Skeletal muscle tissue (tissue), 4 donors: Measurements from ENCODE around the gene NHERF2. TPM values are rescaled to one million over a fixed set of nuclear protein-coding genes. Genes with fewer than 3 reads are reported as not detected.
"Not testable (repeated sequence)": the region's sequence is repeated elsewhere in the genome, so short reads cannot be mapped to it uniquely, and the experiment has no call there.

Experiments used
- H3K27ac ChIP-seq: one replicate; pipeline ENCODE4 v1.7.0; 2013; ENCODE audit warnings: mild to moderate bottlenecking, low read depth, low read length, inconsistent platforms
- H3K27me3 ChIP-seq, 3 donors: one replicate each; pipeline ENCODE4 v1.7.0; 2013; ENCODE audit warnings: low read length in 3 of 3; ENCODE audit not compliant: control insufficient read depth in 3 of 3, insufficient read depth in 3 of 3
- H3K36me3 ChIP-seq, 3 donors: one replicate each; pipeline ENCODE4 v1.7.0; 2013; ENCODE audit warnings: low read length in 3 of 3; ENCODE audit not compliant: control insufficient read depth in 3 of 3, insufficient read depth in 3 of 3
- H3K4me1 ChIP-seq, 3 donors: one replicate each; pipeline ENCODE4 v1.7.0; 2013; ENCODE audit warnings: low read length in 3 of 3, mild to moderate bottlenecking in 3 of 3; ENCODE audit not compliant: control insufficient read depth in 3 of 3, insufficient read depth in 3 of 3
- H3K4me3 ChIP-seq, 3 donors: one replicate each; pipeline ENCODE4 v1.7.0; 2013; ENCODE audit warnings: low read length in 3 of 3
- H3K9ac ChIP-seq, 3 donors: one replicate each; pipeline ENCODE4 v1.7.0; 2013; ENCODE audit warnings: low read length in 3 of 3, mild to moderate bottlenecking in 3 of 3, moderate library complexity in 2 of 3, low read depth in 1 of 3
- H3K9me3 ChIP-seq, 3 donors: one replicate each; pipeline ENCODE4 v1.7.0; 2013; ENCODE audit warnings: low read length in 3 of 3; ENCODE audit not compliant: control insufficient read depth in 3 of 3
- total RNA-seq: library from RNA; depleted of rRNA; stranded (reverse); fragments of >200 nt; gene quantifications from one replicate; pipeline ENCODE4 v1.2.3, GENCODE V29; 2014
- donor health status: Osteomylitis.

Gene NHERF2
- total RNA-seq, 1 donor from 2014 or later, result 15.1 TPM

DNA sequence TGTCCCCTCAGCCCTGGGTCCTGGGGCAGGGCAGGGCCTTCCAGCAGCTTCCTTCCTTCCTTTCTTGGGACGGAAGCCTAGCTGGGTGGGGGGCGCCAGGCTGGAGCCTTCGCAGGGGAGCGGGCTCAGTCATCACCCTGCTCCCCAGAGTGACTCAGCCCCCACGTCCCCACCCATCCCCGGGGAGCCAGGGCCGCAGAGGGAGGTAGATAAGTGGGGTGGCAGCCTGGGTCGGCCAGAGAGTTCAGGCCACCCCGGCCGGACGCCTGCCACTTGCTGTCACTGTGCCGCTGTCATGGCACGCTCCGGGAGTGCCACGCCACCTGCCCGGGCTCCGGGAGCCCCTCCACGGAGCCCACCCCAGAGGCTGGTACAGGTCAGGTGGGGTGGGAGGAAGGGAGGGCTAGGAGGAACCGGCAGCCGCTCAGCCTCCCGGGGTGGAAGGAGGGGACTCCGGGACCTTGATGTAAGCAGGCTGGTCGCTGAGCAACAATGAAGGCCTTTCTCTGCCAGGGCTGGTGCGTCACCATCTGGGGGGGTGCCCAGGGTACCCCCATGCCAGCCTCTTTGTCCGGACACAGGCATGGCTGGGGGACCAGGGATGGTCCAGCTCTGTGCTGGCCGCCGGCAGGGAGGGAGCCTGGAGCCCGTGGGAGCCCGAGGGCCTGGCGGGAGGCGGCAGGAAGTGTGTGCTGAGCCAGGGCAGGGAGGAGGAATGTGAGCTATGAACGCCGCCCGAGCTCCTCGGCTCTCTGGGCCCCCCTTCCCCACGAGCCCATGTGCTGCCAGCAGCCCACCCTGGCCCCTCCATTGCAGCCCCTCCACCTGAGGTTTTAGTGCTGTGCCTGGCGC, 6.6 kb downstream of the NHERF2 start:
- H3K9ac ChIP-seq, result peak overlapping the region in 2 of 3 donors; percentile 23 to 79
- H3K36me3 ChIP-seq, result peaks cover 0 to 12% (median 5%) of the 10 kb centered on the region in 3 donors
- H3K4me1 ChIP-seq, result peaks cover 40 to 55% (median 52%) of the 10 kb centered on the region in 3 donors
- H3K4me3 ChIP-seq, result peak overlapping the region; percentile 46 to 61 (median 48)
- no peaks in the 10 kb centered on the region for H3K27me3 ChIP-seq
- H3K27ac ChIP-seq, result peak overlapping the region; percentile 75
- no peaks in the 10 kb centered on the region for H3K9me3 ChIP-seq

DNA sequence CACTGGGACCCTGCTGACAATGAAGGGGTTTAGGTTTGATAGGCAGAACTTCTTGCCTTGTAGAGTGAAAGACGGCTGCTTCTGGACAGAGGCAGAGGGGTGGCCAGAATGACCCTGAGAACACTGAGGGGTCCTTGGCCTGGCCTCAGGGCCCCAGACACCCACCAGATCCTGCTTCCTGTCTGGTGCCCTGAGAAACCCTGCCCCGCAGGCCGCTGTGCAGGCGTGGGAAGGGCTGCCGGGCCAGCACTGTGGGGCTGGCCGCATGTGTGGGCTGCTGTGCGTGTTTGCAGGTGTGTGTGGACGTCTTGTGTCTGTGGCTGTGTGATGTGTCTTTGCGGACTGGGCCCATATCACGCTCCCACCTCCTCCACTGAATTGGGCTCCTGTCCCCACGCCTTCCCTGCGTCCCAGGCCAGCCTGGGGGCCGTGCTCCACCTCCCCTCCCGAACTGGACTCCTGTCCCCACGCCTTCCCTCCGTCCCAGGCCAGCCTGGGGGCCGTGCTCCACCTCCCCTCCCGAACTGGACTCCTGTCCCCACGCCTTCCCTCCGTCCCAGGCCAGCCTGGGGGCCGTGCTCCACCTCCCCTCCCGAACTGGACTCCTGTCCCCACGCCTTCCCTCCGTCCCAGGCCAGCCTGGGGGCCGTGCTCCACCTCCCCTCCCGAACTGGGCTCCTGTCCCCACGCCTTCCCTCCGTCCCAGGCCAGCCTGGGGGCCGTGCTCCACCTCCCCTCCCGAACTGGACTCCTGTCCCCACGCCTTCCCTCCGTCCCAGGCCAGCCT, 7.4 kb downstream of the NHERF2 start:
- Histone ChIP-seq H3K27ac (peak overlapping the region; percentile 75), H3K4me3 (peak overlapping the region; percentile 46 to 61 (median 48)), H3K36me3 (peaks cover 0 to 12% (median 5%) of the 10 kb centered on the region in 3 donors), H3K4me1 (peaks cover 42 to 57% (median 56%) of the 10 kb centered on the region in 3 donors), H3K9ac (peak overlapping the region in 1 of 3 donors; percentile 79)
- not testable (repeated sequence) for H3K9me3 ChIP-seq, H3K27me3 ChIP-seq

DNA sequence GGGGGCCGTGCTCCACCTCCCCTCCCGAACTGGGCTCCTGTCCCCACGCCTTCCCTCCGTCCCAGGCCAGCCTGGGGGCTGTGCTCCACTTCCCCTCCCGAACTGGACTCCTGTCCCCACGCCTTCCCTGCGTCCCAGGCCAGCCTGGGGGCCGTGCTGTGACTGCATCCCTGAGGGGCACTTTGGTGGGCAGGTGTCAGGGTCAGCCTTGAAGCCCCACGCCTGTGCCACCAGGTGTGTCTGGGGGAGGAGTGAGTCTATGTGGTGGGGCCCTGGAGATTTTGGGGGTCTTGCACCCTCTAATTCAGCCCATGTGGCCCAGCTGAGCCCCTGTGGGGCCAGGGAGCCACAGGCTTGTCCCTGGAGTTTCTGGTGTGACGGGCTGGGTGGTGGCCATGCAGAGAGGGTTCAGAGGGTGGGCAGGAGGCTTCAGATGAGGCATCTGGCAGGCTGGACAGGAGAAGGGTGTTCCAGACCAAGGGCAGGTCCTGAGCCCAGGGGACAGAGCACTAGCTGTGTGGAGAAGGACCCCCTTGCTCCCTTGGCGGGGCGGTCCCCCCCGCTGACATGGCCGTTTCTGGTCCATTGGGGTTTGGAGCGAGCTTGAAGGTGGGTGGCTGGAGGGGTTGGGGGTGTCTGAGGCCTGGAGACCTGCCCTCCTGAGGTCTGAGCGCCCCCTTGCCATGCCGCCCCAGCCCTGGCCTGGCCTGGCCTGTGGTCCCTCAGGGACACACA, 8.2 kb downstream of the NHERF2 start:
- Histone ChIP-seq H3K36me3 (peaks cover 0 to 12% (median 5%) of the 10 kb centered on the region in 3 donors), H3K4me3 (peak overlapping the region; percentile 36 to 56 (median 43)), H3K27me3 (no peaks in the 10 kb centered on the region), H3K9ac (peak overlapping the region; percentile 23 to 79 (median 59)), H3K27ac (peak overlapping the region; percentile 66), H3K9me3 (no peaks in the 10 kb centered on the region), H3K4me1 (peaks cover 48 to 63% (median 61%) of the 10 kb centered on the region in 3 donors)

DNA sequence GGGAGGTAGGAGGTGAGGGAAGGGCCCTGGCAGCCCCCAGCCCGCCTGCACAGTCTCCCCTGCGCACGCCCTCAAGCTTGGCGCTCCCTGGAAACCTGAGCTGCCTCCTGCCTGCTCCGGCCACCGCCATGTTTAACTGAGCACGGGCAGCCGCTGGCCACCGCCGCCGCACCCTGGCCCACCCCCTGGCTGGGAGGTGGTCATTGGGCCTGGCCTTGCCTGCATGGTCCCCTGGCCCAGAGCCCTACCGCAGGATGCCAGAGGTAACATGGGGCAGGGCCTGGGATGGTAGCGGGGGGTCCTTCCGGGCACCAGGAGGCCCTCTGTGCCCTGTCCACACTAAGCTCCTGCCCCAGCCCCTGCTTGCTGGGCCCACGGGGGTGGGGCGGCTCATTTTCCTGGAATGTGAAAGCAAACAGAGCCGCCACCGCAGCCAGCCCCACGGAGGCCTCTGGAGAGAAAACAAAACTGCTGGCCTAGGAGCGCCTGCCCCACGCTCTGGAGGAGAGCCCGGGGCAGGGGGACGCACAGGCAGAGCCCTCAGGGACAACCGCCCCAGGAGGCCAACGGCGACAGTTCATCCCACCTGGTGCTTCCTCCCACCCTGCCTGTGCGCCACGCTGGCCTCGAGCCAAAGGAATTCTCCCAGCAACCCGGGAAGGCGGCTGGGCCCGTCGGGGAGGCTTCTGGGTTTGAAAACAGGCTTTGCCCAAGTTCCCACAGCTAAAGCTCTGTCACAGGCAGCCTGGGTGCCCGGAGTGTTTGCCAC, 8.9 kb downstream of the NHERF2 start:
- peak overlapping the region; percentile 66 for H3K27ac ChIP-seq
- H3K36me3 ChIP-seq, result peaks cover 0 to 12% (median 5%) of the 10 kb centered on the region in 3 donors
- H3K4me1 ChIP-seq, result peaks cover 55 to 69% (median 68%) of the 10 kb centered on the region in 3 donors
- H3K27me3 ChIP-seq, result no peaks in the 10 kb centered on the region
- H3K9me3 ChIP-seq, result no peaks in the 10 kb centered on the region
- H3K9ac ChIP-seq, result peak overlapping the region in 2 of 3 donors; percentile 32 to 79
- peak overlapping the region; percentile 36 to 56 (median 38) for H3K4me3 ChIP-seq

DNA sequence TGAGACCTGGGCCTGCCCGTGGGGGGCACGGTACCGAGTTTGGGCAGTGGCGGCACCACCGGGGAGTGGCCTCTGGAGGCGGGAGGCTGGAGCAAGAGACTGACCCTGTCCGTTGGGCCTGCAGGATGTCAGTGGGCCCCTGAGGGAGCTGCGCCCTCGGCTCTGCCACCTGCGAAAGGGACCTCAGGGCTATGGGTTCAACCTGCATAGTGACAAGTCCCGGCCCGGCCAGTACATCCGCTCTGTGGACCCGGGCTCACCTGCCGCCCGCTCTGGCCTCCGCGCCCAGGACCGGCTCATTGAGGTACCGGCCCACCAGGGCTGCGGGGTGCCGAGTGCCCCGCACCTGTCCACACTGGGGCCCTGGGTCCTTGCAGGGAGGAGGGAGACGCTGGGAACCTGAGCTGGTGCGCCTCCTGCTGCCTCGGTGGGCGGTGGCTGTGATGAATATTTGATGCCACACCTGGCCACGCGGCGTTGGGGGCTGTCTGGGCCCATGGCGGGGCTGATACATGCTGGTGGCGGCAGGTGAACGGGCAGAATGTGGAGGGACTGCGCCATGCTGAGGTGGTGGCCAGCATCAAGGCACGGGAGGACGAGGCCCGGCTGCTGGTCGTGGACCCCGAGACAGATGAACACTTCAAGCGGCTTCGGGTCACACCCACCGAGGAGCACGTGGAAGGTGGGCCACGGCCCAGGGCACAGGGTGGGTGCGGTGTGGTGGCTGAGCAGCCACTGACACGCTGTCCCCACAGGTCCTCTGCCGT, 9.7 kb downstream of the NHERF2 start:
- H3K4me1 ChIP-seq, result peaks cover 62 to 77% (median 73%) of the 10 kb centered on the region in 3 donors

DNA sequence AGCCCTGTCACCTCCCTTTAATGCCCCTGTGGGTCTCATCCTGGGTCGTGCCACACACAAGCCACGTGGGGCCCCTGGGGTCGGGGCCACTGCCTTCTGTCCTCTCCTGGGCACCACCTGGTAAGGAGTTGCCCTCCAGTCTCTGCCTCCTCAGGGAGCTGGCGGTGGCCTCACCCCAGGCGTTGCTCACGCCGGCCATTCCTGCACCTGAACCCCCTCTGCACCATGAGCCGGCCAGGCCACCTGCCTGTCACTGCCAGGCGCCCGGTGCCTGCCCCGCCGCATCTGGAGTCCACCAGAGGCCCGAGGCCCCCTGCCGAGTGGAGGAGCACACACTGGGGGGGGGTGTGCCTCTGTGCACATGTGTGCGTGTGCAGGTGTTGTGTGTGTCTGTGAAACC, 10.4 kb downstream of the NHERF2 start:
- Histone ChIP-seq H3K9ac (peak overlapping the region in 1 of 3 donors; percentile 79), H3K4me3 (peak overlapping the region in 1 of 3 donors; percentile 56), H3K27ac (peak overlapping the region; percentile 79), H3K36me3 (peaks cover 0 to 12% (median 5%) of the 10 kb centered on the region in 3 donors), H3K27me3 (no peaks in the 10 kb centered on the region), H3K9me3 (no peaks in the 10 kb centered on the region), H3K4me1 (peaks cover 60 to 81% (median 75%) of the 10 kb centered on the region in 3 donors)

More for the DNA sequence above, 9.7 kb downstream of the NHERF2 start:
- peak overlapping the region in 2 of 3 donors; percentile 38 to 56 for H3K4me3 ChIP-seq
- no peaks in the 10 kb centered on the region for H3K9me3 ChIP-seq
- peak overlapping the region in 2 of 3 donors; percentile 32 to 79 for H3K9ac ChIP-seq
- H3K27ac ChIP-seq, result peak overlapping the region; percentile 79
- H3K36me3 ChIP-seq, result peaks cover 0 to 12% (median 5%) of the 10 kb centered on the region in 3 donors
- H3K27me3 ChIP-seq, result no peaks in the 10 kb centered on the region

DNA sequence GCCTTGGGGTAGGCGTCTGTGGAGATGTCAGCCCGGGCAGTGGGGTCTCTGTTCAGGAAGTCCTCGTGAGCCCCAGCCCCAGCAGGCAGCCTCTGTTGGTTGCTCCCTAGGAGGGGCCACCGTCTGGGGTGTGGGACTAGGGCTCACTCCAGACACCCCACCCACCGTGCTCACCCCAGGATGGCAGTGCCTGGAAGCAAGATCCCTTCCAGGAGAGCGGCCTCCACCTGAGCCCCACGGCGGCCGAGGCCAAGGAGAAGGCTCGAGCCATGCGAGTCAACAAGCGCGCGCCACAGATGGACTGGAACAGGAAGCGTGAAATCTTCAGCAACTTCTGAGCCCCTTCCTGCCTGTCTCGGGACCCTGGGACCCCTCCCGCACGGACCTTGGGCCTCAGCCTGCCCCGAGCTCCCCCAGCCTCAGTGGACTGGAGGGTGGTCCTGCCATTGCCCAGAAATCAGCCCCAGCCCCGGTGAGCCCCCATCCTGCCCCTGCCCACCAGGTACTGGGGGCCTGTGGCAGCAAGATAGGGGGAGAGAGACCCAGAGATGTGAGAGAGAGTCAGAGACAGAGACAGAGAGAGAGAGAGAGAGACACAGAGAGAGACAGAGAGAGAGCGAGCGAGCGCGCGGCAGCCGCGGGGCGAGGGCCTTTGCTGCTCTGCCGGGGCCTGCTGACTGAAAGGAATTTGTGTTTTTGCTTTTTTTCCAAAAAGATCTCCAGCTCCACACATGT, 11.1 kb downstream of the NHERF2 start:
- peak overlapping the region in 1 of 3 donors; percentile 54 for H3K4me3 ChIP-seq
- H3K4me1 ChIP-seq, result peaks cover 53 to 81% (median 73%) of the 10 kb centered on the region in 3 donors
- H3K9me3 ChIP-seq, result no peaks in the 10 kb centered on the region
- H3K27ac ChIP-seq, result peak overlapping the region; percentile 79
- no peaks in the 10 kb centered on the region for H3K27me3 ChIP-seq
- peak overlapping the region in 2 of 3 donors; percentile 51 to 79 for H3K9ac ChIP-seq
- peaks cover 0 to 9% (median 5%) of the 10 kb centered on the region in 3 donors for H3K36me3 ChIP-seq
